ENCODE results near the gene CLDND1. TPM values are rescaled to one million over a fixed set of nuclear protein-coding genes. Genes with fewer than 3 reads are reported as not detected.
A peak's percentile ranks its signal among the peaks of the same experiment; 100 is the strongest.
"Not testable (repeated sequence)": the region's sequence is repeated elsewhere in the genome, so short reads cannot be mapped to it uniquely, and the experiment has no call there.

The CLDND1 gene
- total RNA-seq = 79.2 TPM
- long read RNA-seq, transcript CLDND1-201 (5 exons, 2,161 nt) = major isoform, 39 of 83 reads
- long read RNA-seq, transcript CLDND1-223 (4 exons, 642 nt) = minor isoform, 5 of 83 reads
- long read RNA-seq, partial matches to known transcripts = 2 of 83 reads
- long read RNA-seq, other reads (novel, unspliced or antisense) = 25 of 83 reads

DNA sequence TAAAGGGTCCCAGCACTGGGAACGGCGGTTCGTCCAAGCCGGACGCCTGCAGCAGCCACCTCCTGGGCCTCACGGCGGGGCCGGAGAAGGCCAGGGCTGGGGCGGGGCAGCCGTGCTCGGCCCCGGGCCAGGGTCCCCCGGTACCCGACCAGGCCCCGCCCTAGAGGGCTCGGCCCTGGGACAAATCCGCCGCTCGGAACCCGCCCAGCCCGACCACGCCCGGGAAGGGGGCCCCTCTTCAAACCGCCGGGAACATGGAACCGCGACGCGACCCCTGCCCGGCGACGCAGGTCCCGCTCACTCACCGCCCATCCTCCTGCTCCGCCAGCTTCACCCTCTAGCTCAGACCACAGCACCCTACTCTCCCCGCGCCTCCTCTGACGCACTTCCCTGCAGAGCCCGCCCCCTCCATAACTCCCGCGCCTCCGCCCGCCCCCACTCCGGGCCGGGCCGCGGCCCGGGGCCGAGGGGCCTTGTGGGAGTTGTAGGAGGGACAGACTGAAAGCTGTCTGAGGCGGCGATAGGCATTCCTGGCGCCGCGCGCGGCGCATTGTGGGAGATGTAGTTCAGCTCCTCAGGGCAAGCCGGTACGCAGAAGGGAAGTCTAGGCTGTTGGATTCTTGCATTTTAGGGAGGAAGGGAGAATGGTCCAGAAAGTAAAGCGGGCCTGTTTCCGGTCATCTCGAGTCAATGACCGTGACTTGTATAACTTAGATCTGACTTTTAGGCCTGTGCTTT, at the start of gene CLDND1:
TSS of gene CLDND1 (minus strand) at position 359 of the 738 bp plus-strand sequence. CDS start 1,478 bp downstream, outside the sequence.
- peak; percentile 99 for DNase-seq (ENCODE audit: low spot score)

DNA sequence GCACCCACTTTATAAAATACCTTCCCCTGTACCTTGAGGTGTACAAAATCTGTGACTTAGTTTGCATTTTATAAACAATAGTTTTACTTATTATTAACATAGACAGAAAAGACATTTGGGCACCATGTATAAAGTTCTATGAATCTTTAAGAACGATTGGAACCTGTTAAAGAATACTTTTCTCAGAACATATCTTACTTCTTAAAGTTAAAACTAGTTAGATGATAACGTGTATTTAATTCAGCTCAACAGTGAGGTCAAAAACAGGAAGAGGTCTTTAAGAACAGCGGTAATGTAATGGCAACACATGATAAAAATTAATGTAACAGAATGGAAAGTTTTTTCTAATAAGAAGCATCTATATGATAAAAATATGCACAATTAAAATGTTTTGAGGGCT, 45.7 kb upstream of the CLDND1 start:
- no peak for DNase-seq (ENCODE audit: low spot score)

DNA sequence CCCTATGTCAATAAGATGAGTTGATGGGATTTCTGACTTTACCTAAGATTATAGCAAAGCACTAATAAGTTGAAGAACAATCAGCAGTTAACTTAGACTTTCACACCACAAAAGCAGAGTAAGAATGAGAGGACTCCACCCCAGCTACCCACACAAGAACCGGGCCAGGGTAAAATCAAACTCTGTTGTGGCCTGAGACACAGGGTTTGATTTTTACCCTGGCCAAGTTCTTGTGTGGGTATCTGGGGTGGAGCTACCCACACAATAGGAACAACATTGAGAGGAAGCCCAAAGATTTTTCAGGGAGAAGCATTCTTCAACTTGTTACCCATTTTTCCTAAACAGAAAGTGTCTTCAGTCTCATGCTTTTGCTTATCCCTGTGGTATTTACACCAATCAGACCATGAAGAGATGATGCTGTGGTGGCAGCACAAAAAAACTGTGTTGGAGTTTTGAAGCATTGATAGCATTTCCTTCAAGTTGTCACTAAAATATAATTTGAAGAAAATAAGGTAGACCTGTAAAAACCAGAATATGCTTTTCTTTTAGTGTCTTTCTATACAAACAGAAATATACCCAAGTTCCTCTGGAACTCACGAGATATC, 45.1 kb upstream of the CLDND1 start:
- no peak for DNase-seq (ENCODE audit: low spot score)

DNA sequence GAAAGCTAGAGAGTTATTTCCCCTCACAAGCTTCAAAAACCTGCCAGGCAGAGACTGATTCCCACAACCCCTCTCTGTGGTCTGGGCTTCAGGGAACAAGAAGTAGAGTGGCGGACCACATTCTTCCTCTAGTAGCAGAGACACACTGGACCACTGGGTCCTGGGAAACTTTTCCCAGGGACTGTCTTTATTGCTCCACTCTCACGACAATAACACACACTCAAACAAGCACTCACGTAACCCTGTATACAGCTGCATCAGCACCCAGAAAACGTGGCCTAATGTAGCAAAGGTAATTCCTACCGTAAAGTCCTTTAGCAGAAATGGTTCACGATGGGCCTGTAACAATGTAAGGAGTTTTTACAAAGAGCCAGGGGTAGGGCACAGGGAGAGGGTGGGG, 43.1 kb upstream of the CLDND1 start:
- DNase-seq (ENCODE audit: low spot score) = no peak

DNA sequence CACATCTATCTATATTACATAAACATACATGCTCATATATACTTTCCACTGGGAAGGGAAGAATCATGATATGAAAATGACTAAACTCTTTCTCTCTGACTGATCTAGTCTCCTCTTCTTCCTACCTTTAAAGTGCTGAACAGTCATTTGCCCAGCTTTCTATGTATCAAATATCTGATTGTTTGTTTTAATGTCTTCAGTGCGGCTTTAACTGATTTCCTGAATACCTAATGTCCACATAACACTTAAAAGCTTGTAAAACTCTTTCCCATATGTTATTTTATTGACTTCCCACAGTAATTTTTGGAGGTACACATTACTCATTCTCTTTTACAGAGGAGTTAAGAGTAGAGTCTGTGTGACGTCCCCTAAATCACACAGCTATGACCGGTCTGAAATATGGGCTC, 42.5 kb upstream of the CLDND1 start:
- DNase-seq (ENCODE audit: low spot score) = no peak

DNA sequence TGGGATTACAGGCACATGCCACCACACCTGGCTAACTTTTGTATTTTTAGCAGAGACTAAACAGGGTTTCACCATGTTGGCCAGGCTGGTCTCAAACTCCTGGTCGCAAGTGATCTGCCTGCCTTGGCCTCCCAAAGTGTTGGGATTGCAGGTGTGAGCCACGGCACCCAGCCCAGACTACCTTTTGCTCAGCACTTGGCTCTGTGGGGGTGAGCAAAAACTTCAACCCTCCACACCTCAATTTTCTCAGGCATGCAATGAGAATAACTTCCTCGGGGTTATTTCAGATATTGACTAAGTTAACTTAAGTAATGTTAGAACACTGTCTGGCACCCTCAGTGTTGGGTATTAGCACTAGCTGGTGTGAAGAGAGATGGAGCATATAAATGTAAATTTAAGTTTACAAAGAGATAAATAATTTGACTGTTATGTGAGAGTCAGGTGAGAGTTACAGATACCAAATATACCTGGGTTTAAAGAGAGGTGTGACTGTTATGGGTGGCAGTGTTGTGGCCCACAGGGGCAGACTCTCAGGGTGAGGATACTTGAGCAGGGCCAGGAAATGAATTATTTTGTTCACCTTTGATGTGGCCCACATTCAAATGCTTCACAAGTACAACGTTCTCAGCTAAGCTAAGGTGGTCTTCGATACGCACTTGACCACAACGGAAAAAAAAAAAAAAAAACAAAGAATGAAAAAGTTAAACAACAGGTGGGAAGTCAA, 41.7 kb upstream of the CLDND1 start:
- no peak for DNase-seq (ENCODE audit: low spot score)

DNA sequence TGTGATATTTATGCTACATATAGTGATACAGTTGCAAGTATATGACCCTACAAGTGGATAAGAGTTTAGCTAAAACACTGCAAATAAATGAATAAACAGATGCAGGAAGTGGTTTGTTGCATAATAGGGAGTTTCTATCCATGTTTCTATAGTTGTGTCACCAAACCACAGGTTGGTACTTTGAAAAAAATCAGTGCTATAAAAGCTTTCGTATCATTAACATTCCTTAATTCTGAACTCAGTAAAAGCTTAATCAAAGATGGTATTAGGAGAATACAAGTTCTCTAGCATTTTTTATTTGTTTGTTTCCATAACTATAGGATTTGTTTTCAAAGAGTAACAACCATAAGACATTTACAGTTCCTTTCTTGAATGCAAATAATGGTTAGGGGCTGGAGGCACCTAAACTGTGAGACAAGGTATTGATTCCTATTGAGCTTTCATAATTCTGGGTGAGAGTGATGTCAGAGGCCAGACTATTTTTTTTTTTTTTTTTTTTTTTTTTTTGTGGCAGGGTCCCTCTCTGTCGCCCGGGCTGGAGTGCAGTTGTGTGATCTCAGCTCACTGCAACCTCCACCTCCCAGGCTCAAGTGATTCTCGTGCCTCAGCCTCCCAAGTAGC, 41.1 kb upstream of the CLDND1 start:
- no peak for DNase-seq (ENCODE audit: low spot score)

DNA sequence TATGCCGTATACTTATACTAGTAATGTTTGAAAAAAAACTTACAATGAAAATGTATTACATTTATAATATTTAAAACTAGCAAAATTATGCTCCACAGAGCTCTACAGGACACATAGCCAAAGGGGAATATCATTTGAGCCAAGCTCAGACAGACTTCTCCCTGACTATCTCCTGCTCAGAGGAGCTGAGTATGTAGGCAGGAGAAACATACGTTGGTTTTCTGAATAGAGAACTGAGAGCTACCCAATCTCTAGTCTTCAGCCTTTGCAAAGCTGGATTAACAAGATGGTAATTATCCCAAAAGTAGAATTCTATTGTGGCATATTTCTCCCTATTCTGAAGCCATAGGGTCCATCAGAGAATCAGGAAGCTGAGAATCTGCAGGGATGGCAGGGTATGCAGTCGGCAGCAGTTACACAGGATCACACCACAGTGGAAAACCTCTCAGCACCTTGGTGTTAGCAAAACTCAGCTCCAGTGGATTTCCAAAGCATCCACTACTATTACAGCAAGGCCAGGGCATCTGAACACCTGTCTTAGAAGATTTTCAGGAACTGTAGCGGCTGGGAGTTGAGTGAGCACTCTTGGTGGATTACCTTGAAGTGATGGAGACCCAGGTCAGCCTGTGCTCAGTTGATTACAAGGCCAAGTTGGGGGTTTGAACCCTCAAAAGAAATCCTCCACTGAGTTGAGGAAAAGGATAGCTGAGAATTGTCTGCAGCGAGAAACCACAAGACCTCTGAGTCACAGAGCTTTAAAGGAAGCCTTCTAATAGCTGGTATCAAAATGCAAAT, 39.2 kb upstream of the CLDND1 start:
- DNase-seq (ENCODE audit: low spot score) = no peak

DNA sequence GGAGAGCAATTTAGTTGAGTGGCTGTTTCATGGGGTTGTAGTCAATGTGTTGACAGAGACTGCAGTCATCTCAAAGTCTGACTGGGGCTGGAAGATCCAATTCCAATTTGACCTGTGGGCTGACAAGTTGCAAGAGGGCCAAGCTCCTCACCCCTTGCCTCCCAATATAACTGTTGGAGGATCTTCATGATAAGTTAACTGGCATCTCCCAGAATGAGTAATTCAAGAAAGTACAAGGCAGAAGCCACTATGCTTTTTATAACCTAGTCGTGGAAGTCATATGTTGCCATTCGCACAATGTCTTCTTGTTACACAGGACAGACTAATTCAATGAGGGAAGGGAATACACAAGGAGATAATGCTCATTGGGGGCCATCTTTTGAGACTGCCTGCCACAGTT, 38.2 kb upstream of the CLDND1 start:
- DNase-seq (ENCODE audit: low spot score) = no peak

DNA sequence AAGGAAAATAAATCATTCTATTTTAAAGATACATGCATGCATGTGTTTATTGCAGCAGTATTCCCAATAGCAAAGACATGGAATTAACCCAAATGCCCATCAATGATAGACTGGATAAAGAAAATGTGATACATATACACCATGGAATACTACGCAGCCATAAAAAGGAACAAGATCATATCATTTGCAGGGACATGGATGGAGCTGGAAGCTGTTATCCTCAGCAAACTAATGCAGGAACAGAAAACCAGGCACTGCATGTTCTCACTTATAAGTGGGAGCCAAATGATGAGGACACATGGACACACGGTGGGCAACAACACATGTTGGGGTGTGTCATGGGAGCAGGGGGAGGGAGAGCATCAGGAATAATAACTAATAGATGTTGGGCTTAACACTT, 37.1 kb upstream of the CLDND1 start:
- DNase-seq (ENCODE audit: low spot score) = not testable (repeated sequence)

DNA sequence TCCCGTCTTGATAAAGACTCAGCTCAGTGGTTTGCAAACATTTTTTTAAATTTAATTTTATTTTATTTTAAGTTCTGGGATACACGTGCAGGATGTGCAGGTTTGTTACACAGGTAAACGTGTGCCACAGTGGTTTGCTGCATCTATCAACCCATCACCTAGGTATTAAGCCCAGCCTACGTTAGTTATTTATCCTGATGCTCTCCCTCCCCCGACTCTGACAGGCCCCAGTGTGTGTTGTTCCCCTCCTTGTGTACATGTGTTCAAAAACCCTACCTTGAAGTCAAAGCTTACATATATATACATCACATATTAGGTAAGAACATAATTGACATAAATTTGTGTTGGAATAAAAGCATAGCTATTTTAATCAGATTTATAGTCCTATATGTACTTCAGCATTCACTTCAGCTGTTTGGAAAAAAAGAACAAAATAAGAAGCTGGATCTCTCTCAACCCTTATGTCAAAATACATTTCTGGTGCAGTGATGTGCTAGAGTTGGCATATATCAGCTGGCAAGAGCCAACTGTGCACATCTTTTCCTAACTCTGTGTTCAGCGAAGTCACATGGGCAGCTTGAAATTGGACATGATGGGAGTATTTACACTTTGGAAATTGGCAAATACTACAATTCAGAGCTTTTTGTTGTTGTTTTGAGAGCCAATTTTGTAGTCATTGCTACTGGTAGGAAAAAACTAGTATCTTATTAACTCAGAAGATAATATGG, 35.6 kb upstream of the CLDND1 start:
- no peak for DNase-seq (ENCODE audit: low spot score)

DNA sequence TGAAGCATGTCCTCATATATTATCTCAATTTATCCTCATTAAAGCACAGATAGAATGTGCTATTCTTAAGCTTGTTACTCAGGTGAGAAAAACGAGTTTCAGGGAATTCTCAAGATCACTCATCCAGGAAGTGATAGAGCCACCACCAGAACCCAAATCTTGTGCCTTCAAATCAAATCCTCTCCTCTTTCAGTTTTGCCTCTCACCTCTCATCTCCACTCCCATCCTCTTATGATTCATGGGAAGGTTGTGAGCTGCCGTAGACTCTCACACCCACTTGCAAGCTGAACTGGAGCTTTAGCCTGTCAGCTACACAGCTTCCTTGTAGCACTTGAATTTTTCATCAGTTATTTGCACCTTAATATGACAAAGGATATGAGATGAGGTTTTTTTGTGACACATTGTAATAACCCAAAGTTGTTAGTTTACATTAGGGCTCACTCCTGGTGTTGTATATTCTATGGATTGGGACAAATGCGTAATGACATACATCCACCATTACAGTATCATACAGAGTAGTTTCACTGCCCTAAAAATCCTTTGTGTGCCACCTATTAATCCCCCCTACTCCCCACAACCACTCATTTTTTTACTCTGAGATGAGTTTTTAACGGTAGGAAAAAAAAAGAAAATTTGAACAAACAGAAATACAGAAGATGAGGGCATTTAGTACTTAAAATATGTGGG, 34.8 kb upstream of the CLDND1 start:
- no peak for DNase-seq (ENCODE audit: low spot score)

DNA sequence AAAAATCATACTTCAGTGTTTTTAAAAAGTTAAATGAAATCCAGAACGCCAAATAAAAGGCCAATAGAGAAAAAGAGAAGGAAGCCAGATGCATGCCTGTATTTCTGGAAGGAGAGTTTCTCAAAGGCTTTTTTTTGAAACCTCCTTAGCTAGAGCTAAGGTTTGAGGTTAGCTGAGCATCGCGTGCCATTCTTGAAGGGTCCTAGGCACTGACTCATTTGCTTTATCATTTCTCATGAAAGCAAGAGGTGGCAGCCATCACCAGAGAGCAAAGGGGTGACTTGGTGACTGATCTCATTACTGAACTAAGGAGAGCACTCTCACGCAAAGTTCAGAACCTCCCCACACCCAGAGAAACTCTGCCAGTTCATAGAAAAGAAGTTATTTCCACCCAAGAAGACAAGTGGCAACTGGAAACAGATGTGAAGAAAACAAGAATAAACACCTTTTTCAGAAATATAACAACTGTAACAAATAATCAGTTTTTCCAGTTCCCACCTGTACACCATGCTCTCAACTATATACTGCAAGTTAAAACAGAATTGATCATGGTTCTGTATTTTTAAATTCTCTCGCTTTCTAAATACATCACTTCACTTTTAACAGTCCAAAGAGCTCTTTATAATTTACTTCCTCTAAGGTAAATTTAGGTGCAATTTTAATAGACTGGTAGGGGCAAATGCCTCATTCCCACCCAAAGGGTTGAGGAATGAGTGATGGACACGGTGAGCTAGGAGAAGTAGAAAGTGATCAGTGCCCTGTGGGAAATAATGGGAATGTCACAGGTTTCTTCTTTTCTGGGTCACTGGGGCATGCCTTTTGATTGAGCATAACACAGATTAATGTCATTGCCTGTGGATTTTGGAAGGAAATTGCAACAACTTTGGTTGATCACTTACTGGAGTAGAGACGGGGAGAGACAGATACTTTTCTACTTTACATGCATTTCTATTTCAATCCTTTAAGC, 33.7 kb upstream of the CLDND1 start:
- DNase-seq (ENCODE audit: low spot score) = no peak

DNA sequence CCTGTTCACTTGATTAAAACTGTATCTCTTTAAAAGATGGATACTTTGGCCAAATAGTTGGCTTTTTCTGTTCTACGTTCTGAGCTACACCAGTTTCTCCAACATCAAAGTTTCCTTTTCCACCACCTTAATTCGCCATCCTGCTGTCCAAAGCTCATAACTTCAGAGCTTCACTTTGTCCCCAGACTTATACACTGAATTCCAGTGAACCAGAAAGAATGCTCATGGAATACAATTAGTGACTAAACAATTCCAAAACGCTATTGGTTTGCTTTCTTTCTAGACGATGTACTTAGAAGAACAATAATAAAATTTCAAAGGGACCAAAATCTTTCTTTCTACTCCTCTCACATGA, 32.3 kb upstream of the CLDND1 start:
- no peak for DNase-seq (ENCODE audit: low spot score)

DNA sequence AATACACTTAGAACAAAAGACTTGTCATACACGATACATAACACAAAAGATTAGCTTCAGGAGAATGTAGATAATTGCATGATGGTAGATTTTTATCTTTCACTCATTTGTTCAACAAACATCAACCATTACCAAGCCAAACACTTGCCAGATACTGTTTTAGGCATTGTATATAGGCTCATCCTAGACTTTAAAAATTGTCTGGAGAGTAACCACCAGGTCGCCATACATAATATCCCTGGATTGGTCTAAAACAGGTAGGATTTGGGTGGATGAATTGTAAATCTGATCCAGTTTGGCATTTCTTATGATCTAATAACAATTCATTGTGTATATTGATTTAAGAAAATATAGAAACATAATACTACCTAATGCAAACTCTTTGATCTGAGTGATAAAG, 31.9 kb upstream of the CLDND1 start:
- DNase-seq (ENCODE audit: low spot score) = no peak

DNA sequence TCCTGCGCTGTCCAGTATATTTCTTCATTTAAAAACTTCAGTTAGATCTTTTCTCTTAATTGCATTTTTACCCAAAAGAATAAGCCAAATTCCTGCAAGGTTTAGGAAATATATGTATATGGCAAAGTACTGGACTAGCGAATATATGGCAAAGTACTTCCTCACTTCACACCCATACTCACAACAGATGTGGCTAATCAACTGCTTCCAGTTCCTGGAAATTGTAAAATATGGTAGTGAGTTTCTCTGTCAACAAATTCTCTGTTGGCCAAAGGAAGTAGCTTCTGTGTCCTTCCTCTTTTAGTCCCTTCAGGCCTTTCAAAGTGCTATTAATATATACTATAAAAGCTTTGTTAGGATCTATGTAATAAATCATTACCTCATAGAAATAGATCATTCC, 31.1 kb upstream of the CLDND1 start:
- no peak for DNase-seq (ENCODE audit: low spot score)

DNA sequence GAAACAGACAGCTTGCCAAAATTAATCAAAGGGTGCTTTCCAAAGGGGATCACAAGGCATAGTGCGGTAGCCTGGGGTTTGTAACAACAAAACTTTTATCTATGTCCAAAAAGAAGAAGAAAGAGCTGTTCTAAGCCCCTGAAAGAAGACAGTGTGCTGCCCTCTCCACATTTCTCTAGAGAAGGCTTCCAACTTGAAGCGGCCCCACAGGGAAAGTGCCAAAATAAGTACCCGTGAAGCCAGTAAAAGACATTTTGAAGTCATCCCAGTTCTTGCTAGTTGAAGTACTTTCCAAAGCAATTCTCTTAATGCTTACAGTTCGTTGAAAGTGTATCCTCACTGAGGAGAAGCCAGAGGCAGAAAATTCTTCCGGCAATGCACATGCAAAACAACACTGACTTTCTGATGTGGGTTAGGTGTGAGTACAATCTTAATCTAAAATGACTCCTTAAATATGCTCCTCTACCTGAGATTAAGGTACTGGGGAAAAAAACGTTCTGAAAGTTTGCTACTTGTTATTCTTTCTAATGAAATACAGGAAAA, 30.4 kb upstream of the CLDND1 start:
- no peak for DNase-seq (ENCODE audit: low spot score)
